ENCODE data around the gene MKS1. TPM values are rescaled to one million over a fixed set of nuclear protein-coding genes. Genes with fewer than 3 reads are reported as not detected.

MKS1 gene
- total RNA-seq, 1 experiment from 2014 or later, result 29.8 TPM

Other genes with a start within 250 kb of the MKS1 start
- gene VEZF1, start 231.0 kb downstream of the MKS1 start, total RNA-seq (2021; ENCODE audit: unreplicated experiment), result 70.2 TPM
- 434 TPM for gene SRSF1, start 212.0 kb downstream of the MKS1 start, total RNA-seq (2021; ENCODE audit: unreplicated experiment)
- 54.9 TPM for gene DYNLL2, start 135.8 kb downstream of the MKS1 start, total RNA-seq (2021; ENCODE audit: unreplicated experiment)
- gene OR4D1, start 70.9 kb downstream of the MKS1 start, total RNA-seq (2021; ENCODE audit: unreplicated experiment), result not detected
- not detected for gene OR4D2, start 52.3 kb downstream of the MKS1 start, total RNA-seq (2021; ENCODE audit: unreplicated experiment)
- gene EPX, start 26.5 kb downstream of the MKS1 start, total RNA-seq (2021; ENCODE audit: unreplicated experiment), result not detected
- gene LPO, start 19.3 kb upstream of the MKS1 start, total RNA-seq (2021; ENCODE audit: unreplicated experiment), result not detected
- gene MPO, start 61.7 kb upstream of the MKS1 start, total RNA-seq (2021; ENCODE audit: unreplicated experiment), result not detected
- gene TSPOAP1, start 109.5 kb upstream of the MKS1 start, total RNA-seq (2021; ENCODE audit: unreplicated experiment), result 0.27 TPM
- gene SUPT4H1, start 132.9 kb upstream of the MKS1 start, total RNA-seq (2021; ENCODE audit: unreplicated experiment), result 118 TPM
- gene RNF43, start 198.3 kb upstream of the MKS1 start, total RNA-seq (2021; ENCODE audit: unreplicated experiment), result 42.2 TPM

Measured in HCT116 (cell line).